Measurements from ENCODE around the gene EXOC5. TPM values are rescaled to one million over a fixed set of nuclear protein-coding genes. Genes with fewer than 3 reads are reported as not detected.

EXOC5 gene
- total RNA-seq, 6 donors from 2014 or later: 21.4 to 63.2 (median 48.0) TPM

DNA sequence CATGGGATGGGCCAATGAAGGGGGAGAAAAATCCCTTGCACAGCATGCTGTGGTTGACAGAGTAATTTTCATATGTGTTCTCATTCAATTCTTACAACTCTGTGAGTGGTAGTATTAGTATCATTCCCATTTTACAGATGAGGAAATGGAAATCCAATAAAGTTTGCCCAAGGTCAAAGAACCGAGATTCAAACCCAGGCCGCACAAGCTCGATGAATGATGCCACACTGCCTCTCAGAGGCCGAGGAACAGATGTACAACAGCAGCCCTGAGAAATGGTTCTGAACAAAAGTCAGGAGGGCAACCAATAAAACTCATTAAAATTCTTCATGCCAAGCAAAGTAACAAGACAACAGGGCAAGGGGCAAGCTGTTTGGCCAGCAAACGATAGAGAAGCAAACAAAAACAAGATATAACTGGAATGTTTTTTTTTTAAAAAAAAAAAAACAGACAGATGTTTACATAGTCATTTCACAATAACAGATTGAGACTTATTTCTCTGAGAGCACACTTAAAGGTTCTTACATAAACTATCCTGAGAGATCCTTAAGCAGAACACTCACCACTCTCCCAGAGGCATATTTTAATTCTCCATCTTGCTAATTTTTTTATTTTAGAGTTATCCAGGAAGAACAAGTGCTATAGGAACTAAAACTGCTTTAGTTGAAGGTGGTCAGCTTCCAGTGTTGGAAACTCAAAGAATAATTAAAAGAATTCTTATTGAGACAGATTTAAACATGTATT, 85.8 kb downstream of the EXOC5 start:
- DNase-seq (no peak), ATAC-seq (ENCODE audit: low FRiP score in 2 of 2) (no peak)
- TF ChIP-seq, protein P1, sequence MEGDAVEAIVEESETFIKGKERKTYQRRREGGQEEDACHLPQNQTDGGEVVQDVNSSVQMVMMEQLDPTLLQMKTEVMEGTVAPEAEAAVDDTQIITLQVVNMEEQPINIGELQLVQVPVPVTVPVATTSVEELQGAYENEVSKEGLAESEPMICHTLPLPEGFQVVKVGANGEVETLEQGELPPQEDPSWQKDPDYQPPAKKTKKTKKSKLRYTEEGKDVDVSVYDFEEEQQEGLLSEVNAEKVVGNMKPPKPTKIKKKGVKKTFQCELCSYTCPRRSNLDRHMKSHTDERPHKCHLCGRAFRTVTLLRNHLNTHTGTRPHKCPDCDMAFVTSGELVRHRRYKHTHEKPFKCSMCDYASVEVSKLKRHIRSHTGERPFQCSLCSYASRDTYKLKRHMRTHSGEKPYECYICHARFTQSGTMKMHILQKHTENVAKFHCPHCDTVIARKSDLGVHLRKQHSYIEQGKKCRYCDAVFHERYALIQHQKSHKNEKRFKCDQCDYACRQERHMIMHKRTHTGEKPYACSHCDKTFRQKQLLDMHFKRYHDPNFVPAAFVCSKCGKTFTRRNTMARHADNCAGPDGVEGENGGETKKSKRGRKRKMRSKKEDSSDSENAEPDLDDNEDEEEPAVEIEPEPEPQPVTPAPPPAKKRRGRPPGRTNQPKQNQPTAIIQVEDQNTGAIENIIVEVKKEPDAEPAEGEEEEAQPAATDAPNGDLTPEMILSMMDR (IDR thresholded peaks at IDR 0.05): peak in 2 of 6 experiments; percentile 7 to 10
- no peak for TF ChIP-seq POLR2AphosphoS5 (IDR thresholded peaks at IDR 0.05)
- Histone ChIP-seq H3K36me3 (no peaks in the 10 kb centered on the region), H3K4me1 (peaks cover 0 to 4% (median 0%) of the 10 kb centered on the region in 4 donors), H3K27me3 (no peaks in the 10 kb centered on the region), H3K27ac (no peak overlapping the region), H3K4me3 (no peak overlapping the region), H3K9me3 (no peaks in the 10 kb centered on the region)
- WGBS, 2 donors: 14 to 17% methylated on average over 5 of the region's 5 CpGs

DNA sequence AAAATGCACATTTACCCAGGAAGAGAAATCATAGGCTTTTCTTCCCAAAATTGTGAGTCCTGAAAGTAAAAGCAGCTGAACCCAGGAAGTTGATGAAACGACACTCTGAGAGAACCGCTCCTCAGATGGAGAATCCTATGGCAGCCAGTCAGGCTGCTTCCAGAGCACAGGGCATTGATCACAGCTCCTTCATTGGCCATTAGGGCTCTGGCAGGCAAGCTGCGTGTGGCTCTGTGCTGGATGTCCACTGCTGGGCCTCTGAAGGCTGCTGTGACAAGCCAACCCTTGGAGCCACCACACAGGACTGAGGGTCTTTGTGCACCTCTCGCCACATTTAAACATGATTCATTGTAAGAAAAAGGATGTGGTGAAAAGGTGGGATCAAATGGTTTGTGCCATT, 89.4 kb downstream of the EXOC5 start:
- DNase-seq (no peak), ATAC-seq (ENCODE audit: low FRiP score in 2 of 2) (no peak)
- H3K4me3 ChIP-seq: no peak overlapping the region
- no peak for TF ChIP-seq EP300 (IDR thresholded peaks at IDR 0.05)
- no peak for TF ChIP-seq POLR2A (IDR thresholded peaks at IDR 0.05)
- TF ChIP-seq, protein P1 (IDR thresholded peaks at IDR 0.05): no peak
- TF ChIP-seq POLR2AphosphoS5 (IDR thresholded peaks at IDR 0.05): no peak
- no peaks in the 10 kb centered on the region for H3K9me3 ChIP-seq
- peaks cover 0 to 4% (median 0%) of the 10 kb centered on the region in 4 donors for H3K4me1 ChIP-seq
- 83 to 84% methylated on average over 3 to 4 of the region's 4 CpGs for WGBS, 2 donors
- H3K36me3 ChIP-seq: no peaks in the 10 kb centered on the region
- H3K27me3 ChIP-seq: no peaks in the 10 kb centered on the region
- no peak overlapping the region for H3K27ac ChIP-seq

GRCh38 chr14:57174466-57174865, 94.2 kb downstream of the EXOC5 start:
- Histone ChIP-seq H3K27me3 (no peaks in the 10 kb centered on the region), H3K36me3 (no peaks in the 10 kb centered on the region), H3K4me3 (no peak overlapping the region), H3K9me3 (no peaks in the 10 kb centered on the region), H3K27ac (no peak overlapping the region), H3K4me1 (no peaks in the 10 kb centered on the region)
- TF ChIP-seq POLR2AphosphoS5 (IDR thresholded peaks at IDR 0.05): no peak
- no peak for TF ChIP-seq POLR2A (IDR thresholded peaks at IDR 0.05)
- TF ChIP-seq EP300 (IDR thresholded peaks at IDR 0.05): no peak
- TF ChIP-seq, protein P1 (IDR thresholded peaks at IDR 0.05): no peak
- no peak for DNase-seq
- 95% methylated on average over 4 of the region's 4 CpGs for WGBS, 2 donors
- ATAC-seq (ENCODE audit: low FRiP score in 2 of 2): no peak

DNA sequence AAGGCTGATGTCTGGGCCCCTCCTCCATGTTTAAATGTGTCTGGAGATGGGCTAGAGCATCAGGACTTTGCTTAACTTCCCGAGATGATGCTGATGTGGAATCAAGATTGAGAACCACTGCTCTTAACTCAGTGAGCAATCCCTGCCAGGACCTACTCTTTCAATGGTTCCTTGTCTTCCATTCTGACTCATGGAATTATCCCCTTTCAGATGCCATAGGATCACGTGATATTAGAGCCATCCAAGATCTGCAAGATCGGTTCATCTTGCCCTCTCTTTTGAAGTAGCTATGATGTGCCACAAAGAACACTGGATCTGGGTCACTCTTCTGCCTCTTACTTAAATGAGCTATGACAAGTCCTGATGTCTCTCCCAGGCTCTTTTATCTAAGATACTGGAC, 96.8 kb downstream of the EXOC5 start:
- no peaks in the 10 kb centered on the region for H3K27me3 ChIP-seq
- DNase-seq (no peak), ATAC-seq (ENCODE audit: low FRiP score in 2 of 2) (no peak)
- H3K36me3 ChIP-seq: no peaks in the 10 kb centered on the region
- no peak overlapping the region for H3K27ac ChIP-seq
- WGBS, 2 donors: 80 to 89% methylated on average over 3 of the region's 3 CpGs
- H3K9me3 ChIP-seq: no peaks in the 10 kb centered on the region
- no peak for TF ChIP-seq POLR2AphosphoS5 (IDR thresholded peaks at IDR 0.05)
- TF ChIP-seq, protein P1 (IDR thresholded peaks at IDR 0.05): no peak
- no peak overlapping the region for H3K4me3 ChIP-seq
- H3K4me1 ChIP-seq: no peaks in the 10 kb centered on the region

DNA sequence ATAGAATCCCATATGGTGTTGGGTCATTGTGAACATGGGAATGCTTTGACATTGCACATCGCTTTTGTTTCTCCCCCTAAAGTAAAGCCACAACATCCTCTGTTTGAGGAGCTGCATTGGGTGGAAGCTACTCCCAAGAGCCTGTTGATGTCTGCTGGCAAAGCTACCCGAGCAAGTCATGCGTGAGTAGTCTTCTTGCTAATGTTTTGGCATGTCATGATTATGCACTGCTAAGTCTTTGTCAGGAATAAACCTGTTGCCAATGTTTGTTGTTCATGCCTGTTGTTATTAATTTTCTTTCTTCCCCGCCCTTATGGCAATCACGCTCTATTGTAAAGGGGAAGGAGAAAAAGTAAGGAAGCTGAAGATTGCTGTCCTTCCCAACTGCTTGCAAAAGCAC, 97.3 kb downstream of the EXOC5 start:
- H3K27me3 ChIP-seq: no peaks in the 10 kb centered on the region
- H3K4me3 ChIP-seq: no peak overlapping the region
- DNase-seq: no peak
- no peaks in the 10 kb centered on the region for H3K4me1 ChIP-seq
- TF ChIP-seq, protein P1 (IDR thresholded peaks at IDR 0.05): no peak
- TF ChIP-seq EP300 (IDR thresholded peaks at IDR 0.05): no peak
- no peak for TF ChIP-seq POLR2A (IDR thresholded peaks at IDR 0.05)
- no peak for TF ChIP-seq POLR2AphosphoS5 (IDR thresholded peaks at IDR 0.05)
- H3K36me3 ChIP-seq: no peaks in the 10 kb centered on the region
- no peak for ATAC-seq (ENCODE audit: low FRiP score in 2 of 2)
- no peak overlapping the region for H3K27ac ChIP-seq
- WGBS, 2 donors: 83 to 98% methylated on average over 5 of the region's 5 CpGs
- no peaks in the 10 kb centered on the region for H3K9me3 ChIP-seq

All from upper lobe of left lung (tissue), 6 donors.